HepG2 (cell line): ENCODE measurements around the gene HBQ1. TPM values are rescaled to one million over a fixed set of nuclear protein-coding genes. Genes with fewer than 3 reads are reported as not detected.
A peak's percentile ranks its signal among the peaks of the same experiment; 100 is the strongest.

Source experiments
- GABPA ChIP-seq, 2 experiments: IDR thresholded peaks; 2 replicates each; pipeline ENCODE4 v1.6.1; 2011 to 2016; ENCODE audit warnings: low read depth in 2 of 2, low read length in 1 of 2, missing biosample characterization in 1 of 2, missing genetic modification characterization in 1 of 2
- HNRNPUL1 ChIP-seq: fragments of 200-400 bp; formaldehyde crosslinking; IDR thresholded peaks from 2 replicates; pipeline ENCODE4 v1.6.1; 2017; ENCODE audit warnings: low read depth, mild to moderate bottlenecking, low read length, moderate library complexity
- ISX ChIP-seq: sonication (generic); formaldehyde crosslinking; conservative IDR thresholded peaks from 2 replicates; pipeline ENCODE4 v1.5.0; 2020; ENCODE audit warnings: missing genetic modification reagents
- RNF2 ChIP-seq: fragments of 450-650 bp; conservative IDR thresholded peaks from 2 replicates; pipeline ENCODE4 v1.6.1; 2016; ENCODE audit warnings: low read depth
- SMC3 ChIP-seq: IDR thresholded peaks from 2 replicates; pipeline ENCODE4 v1.6.1; 2011; ENCODE audit warnings: low read length, improper control_type of control experiment
- ZHX2 ChIP-seq, 2 experiments: sonication (generic) in 1 of 2; formaldehyde crosslinking in 1 of 2; IDR thresholded peaks; 2 replicates each; pipeline versions ENCODE4 v1.6.1 to v1.9.0; 2014 to 2022; ENCODE audit warnings: antibody characterized with exemption in 1 of 2, borderline replicate concordance in 1 of 2, inconsistent platforms in 1 of 2, low read depth in 1 of 2, missing genetic modification reagents in 1 of 2
- ZNF501 ChIP-seq: sonication (generic); formaldehyde crosslinking; IDR thresholded peaks from 2 replicates; pipeline ENCODE4 v1.5.1; 2020; ENCODE audit warnings: mild to moderate bottlenecking, moderate library complexity, missing genetic modification reagents
- ZNF543 ChIP-seq: sonication (generic); formaldehyde crosslinking; IDR thresholded peaks from 2 replicates; pipeline ENCODE4 v1.4.0; 2020; ENCODE audit warnings: mild to moderate bottlenecking, missing genetic modification reagents
- polyA plus RNA-seq, 8 experiments: library from polyadenylated mRNA; depleted of rRNA in 3 of 8; stranded (reverse) in 7 of 8; unstranded in 1 of 8; fragments of >200 nt; fragmentation: Illumina TruSeq in 4 of 8; extraction: Trizol in 4 of 8; gene quantifications; 2 replicates each; pipeline versions ENCODE4 v1.2.1 to v1.2.3, GENCODE V29; 2011 to 2016; ENCODE audit warnings: low read depth in 4 of 8, missing spikeins in 1 of 8, mixed read lengths in 1 of 8; ENCODE audit not compliant: insufficient read depth in 1 of 8
- total RNA-seq, 5 experiments: library from RNA; depleted of rRNA; stranded (reverse); fragments of >200 nt; fragmentation: Illumina TruSeq; extraction: Trizol; gene quantifications; 2 replicates each; pipeline ENCODE4 v1.2.3, GENCODE V29; 2016; ENCODE audit warnings: low read depth in 1 of 5
- TF ChIP-seq, protein P1 (sequence below): sonication (generic); formaldehyde crosslinking; IDR thresholded peaks from 2 replicates; pipeline ENCODE4 v1.4.0; 2020; ENCODE audit warnings: missing genetic modification reagents, borderline replicate concordance
- TF ChIP-seq, protein P2 (sequence below): IDR thresholded peaks from 2 replicates; pipeline ENCODE4 v1.6.1; 2016; ENCODE audit warnings: low read depth, missing genetic modification reagents, missing compliant biosample characterization

Gene HBQ1
- total and polyA plus RNA-seq, 2 of the 13 experiments (the other 11 are each of a cell fraction or from before 2014, with no cell fraction given), result 4.9 to 7.4 TPM

DNA sequence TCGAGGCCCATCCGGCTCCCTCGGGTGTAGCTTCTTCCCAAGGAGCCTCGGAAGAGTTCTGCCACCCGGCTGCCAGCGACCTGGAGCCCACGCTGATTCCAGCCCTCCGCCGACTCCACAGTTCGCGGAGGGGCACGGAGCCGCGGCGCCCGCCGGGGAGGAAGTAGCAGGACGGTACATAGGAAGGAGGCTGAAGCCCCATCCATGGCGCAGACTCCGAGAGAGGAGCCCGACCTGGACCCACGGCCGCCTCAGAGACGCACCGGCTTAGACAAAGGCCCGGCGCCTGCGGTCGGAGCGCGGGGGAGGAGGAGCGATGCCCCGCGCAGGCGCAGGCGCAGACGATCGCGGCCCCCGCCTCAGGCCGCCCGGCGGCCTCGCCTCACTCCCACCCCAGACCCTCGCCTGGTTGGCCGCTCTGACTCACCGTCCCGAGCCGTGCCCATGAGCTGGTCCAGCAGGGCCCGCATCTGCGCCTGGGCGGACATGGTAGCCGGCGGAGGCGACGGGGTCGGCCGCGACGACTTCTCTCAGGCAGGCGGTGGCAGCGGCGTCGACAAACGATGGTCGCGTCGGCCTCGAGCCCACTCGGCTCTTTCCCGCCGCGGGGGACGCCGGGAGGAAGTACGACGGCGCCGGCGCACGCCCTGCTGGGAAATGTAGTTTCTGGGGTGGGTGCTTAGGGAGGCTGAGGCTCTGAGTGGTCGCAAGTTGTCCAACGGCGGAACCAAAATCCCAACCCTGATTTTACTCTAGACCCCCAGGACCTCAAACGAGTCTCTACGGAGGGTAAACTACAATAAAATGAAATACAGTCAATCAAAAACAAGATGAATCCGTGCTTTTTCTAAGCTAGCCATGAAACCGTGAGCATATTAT, 48.8 kb downstream of the HBQ1 start, which contains the start of gene LUC7L (continued):
- TF ChIP-seq ZHX2 (IDR thresholded peaks at IDR 0.05; ENCODE audit: low read depth) (peak; percentile 79), ZHX2 (CRISPR knock-in tag; IDR thresholded peaks at IDR 0.05; ENCODE audit: borderline replicate concordance) (peak; percentile 53), HNRNPUL1 (peak; percentile 48; the same call in 1 of the 2 replicates), SMC3 (no peak), RNF2 (peak; percentile 99), ZNF501 (CRISPR knock-in tag) (peak; percentile 99), ZNF543 (peak; percentile 94), ISX (CRISPR knock-in tag) (peak; percentile 83), GABPA (IDR thresholded peaks at IDR 0.05; ENCODE audit: low read depth, low read length) (peak; percentile 91), GABPA (CRISPR knock-in tag; IDR thresholded peaks at IDR 0.05; ENCODE audit: low read depth) (peak; percentile 95)
- TF ChIP-seq, protein P1, sequence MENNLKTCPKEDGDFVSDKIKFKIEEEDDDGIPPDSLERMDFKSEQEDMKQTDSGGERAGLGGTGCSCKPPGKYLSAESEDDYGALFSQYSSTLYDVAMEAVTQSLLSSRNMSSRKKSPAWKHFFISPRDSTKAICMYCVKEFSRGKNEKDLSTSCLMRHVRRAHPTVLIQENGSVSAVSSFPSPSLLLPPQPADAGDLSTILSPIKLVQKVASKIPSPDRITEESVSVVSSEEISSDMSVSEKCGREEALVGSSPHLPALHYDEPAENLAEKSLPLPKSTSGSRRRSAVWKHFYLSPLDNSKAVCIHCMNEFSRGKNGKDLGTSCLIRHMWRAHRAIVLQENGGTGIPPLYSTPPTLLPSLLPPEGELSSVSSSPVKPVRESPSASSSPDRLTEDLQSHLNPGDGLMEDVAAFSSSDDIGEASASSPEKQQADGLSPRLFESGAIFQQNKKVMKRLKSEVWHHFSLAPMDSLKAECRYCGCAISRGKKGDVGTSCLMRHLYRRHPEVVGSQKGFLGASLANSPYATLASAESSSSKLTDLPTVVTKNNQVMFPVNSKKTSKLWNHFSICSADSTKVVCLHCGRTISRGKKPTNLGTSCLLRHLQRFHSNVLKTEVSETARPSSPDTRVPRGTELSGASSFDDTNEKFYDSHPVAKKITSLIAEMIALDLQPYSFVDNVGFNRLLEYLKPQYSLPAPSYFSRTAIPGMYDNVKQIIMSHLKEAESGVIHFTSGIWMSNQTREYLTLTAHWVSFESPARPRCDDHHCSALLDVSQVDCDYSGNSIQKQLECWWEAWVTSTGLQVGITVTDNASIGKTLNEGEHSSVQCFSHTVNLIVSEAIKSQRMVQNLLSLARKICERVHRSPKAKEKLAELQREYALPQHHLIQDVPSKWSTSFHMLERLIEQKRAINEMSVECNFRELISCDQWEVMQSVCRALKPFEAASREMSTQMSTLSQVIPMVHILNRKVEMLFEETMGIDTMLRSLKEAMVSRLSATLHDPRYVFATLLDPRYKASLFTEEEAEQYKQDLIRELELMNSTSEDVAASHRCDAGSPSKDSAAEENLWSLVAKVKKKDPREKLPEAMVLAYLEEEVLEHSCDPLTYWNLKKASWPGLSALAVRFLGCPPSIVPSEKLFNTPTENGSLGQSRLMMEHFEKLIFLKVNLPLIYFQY (CRISPR knock-in tag), result peak; percentile 79; the same call in 1 of the 2 replicates
- TF ChIP-seq, protein P2, sequence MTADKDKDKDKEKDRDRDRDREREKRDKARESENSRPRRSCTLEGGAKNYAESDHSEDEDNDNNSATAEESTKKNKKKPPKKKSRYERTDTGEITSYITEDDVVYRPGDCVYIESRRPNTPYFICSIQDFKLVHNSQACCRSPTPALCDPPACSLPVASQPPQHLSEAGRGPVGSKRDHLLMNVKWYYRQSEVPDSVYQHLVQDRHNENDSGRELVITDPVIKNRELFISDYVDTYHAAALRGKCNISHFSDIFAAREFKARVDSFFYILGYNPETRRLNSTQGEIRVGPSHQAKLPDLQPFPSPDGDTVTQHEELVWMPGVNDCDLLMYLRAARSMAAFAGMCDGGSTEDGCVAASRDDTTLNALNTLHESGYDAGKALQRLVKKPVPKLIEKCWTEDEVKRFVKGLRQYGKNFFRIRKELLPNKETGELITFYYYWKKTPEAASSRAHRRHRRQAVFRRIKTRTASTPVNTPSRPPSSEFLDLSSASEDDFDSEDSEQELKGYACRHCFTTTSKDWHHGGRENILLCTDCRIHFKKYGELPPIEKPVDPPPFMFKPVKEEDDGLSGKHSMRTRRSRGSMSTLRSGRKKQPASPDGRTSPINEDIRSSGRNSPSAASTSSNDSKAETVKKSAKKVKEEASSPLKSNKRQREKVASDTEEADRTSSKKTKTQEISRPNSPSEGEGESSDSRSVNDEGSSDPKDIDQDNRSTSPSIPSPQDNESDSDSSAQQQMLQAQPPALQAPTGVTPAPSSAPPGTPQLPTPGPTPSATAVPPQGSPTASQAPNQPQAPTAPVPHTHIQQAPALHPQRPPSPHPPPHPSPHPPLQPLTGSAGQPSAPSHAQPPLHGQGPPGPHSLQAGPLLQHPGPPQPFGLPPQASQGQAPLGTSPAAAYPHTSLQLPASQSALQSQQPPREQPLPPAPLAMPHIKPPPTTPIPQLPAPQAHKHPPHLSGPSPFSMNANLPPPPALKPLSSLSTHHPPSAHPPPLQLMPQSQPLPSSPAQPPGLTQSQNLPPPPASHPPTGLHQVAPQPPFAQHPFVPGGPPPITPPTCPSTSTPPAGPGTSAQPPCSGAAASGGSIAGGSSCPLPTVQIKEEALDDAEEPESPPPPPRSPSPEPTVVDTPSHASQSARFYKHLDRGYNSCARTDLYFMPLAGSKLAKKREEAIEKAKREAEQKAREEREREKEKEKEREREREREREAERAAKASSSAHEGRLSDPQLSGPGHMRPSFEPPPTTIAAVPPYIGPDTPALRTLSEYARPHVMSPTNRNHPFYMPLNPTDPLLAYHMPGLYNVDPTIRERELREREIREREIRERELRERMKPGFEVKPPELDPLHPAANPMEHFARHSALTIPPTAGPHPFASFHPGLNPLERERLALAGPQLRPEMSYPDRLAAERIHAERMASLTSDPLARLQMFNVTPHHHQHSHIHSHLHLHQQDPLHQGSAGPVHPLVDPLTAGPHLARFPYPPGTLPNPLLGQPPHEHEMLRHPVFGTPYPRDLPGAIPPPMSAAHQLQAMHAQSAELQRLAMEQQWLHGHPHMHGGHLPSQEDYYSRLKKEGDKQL (CRISPR knock-in tag), result 0 out of 2 replicates have a peak, but pooled peaks have one; percentile 34
